NCI-H2196 treated with DMSO at 0.1 percent for 48 hours (cell line): ENCODE results near the gene GJB3.
"Not testable (repeated sequence)": the region's sequence is repeated elsewhere in the genome, so short reads cannot be mapped to it uniquely, and the experiment has no call there.

Source experiments
- DNase-seq: peaks from one replicate; lab custom pipeline; 2025; ENCODE audit not compliant: unreplicated experiment; lab: John Stamatoyannopoulos, UW

GJB3 gene

DNA sequence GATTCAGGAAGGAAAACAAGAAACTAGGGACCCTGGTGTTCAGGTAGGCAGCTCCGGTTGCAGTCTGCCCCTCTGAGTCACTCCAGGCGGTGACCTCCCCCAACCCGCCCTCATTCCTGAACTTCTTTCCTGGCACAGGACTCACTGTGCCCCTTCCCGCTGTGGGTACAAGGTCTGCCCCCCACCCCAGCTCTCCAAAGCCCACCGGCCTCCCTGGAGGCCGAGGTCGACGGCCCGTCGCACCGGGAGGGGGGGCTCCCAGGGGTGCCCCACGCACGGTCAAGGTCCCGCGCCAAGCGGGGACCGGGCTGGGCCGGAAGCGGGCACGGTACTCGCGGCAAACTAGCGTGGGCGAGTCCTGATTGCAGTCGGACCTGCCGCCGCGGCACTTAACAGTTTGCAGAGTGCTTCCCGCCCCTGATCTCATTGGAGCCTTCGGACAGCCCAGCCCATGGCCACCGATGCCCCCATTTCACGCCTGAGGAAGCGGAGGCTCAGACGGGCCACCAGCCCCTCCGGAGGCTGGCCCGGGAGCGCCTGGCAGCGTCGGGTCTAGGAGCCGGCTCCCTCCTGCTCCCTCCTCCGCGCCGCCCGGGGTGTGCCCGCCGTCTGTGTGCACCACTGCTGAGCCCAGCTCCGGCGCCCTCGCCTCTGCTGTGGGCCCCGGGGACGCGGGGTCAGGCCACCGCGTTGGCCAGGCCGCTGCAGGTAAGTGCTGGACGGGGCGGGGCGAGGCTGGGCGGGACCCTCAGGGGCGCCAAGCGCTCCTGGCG lies at the start of gene GJB3:
GJB3 (plus strand) TSS at position 144 of the 773 bp plus-strand sequence. CDS start 3,549 bp downstream, outside the sequence.
- no peak for DNase-seq

GRCh38 chr1:34732831-34733230 lies 48.2 kb upstream of the GJB3 start:
- DNase-seq = not testable (repeated sequence)

- DNase-seq = no peak
Observed at GRCh38 chr1:34736692-34737091, 44.3 kb upstream of the GJB3 start.

DNA sequence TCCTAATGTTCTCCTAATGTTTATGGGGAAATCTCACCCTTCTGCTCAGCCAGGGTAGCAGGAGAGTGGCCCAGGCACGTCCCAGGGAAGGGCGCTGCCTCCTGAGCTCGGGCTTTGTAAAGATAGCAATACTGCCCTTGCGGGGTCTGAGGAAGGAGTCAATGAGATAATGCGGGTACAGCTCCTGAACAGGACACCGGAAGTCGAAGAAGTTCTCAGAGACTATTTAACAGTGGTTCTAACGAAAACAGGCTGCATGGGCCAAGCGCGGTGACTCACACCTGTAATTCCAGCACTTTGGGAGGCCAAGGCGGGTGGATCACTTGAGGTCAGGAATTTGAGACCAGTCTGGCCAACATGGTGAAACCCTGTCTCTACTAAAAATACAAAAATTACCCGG lies 43.8 kb upstream of the GJB3 start:
- DNase-seq = not testable (repeated sequence)

DNA sequence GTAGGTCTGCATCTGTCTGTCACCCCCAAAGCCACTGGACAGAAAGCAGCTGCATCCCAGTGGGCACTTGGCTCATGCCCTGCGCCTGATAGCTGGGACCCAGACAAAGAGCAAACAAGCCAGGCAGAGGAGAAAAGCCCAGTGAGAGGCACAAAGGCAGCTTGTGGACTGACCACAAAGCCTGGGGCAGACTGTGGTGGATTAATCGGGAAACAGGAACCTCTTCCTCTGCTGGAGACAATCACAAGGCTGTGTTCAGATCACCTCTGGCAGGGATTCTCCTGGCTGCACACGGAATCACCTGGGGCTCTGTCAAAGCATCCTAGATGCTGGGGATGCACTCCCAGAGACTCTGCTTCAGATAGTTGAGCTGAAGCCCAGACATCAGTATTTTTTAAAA lies 41.4 kb upstream of the GJB3 start:
- no peak for DNase-seq

DNA sequence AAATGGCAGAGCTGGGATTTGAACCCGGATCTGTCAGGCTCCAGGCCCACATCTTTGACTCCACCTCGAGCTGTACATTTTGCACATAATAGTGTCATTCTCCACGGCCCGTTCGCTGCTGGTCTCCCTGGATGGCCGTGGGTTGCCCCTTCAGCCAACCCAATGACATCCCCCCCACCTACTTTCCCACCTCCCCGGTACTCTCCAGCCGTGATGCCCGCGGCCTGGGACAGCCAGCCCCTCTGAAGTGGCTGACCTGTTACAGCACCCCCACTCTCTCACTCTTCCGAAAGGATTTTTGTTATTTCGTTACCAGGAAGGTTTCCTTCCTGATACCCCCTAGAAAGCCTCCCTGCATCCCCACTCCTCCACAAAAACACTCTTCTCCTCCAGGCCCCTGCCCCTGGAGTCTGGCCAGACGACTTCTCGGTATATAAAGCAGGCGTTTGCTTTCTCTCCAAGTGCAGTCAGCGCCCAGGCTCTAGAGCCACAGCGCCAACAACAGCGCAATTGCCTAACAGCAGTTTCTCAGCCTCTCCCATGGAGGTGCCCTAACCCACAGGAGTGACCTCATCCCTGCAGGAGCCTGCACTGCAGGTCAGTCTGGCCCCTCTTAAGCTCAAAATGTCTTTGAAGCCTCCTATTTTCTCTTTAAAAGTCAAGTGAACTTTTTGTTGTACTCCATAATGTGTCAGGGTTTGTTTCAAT lies 40.7 kb upstream of the GJB3 start:
- no peak for DNase-seq

- peak; percentile 39 for DNase-seq
Observed at GRCh38 chr1:34742667-34743270, 38.2 kb upstream of the GJB3 start.

GRCh38 chr1:34743775-34744174 lies 37.2 kb upstream of the GJB3 start:
- no peak for DNase-seq

GRCh38 chr1:34744851-34745250 lies 36.2 kb upstream of the GJB3 start:
- DNase-seq = no peak

DNA sequence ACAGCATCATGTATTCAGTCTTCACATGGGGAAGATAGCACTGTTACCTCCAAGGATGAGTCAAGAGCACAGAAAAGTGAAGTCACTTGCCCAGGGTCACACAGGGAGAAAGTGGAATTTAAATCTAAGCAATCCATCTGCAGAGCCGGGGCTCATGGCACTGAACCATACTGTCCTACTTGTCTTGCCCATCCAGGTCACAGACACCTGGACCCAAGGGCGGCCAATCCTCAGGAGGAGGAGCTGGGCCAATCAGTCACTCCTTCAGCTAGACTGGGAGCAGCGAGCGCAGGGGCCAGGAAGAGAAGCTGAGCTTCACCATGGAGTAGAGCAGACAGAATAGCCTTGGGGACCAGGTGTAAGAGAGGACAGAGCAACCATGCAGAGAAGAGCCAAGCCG lies 35.3 kb upstream of the GJB3 start:
- no peak for DNase-seq

DNA sequence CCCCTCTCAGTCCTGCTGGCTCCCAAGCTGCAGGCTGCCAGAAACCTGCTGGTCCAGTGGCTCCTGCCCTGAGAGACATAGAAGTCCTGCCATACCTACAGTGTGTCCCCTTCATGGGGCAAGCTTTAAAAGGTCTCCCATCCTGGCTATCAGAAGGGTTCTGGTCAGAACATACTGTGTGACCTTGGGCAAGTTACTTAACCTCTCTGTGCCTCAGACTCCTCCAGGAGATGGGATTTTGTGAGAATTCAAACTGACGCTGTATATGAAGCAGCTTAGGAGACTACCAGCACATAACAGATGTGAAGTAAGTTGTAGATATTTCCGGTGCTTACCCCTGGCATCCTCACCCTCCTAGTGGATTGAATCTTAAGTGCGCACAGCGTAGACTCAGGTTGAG lies 34.9 kb upstream of the GJB3 start:
- DNase-seq = no peak

DNA sequence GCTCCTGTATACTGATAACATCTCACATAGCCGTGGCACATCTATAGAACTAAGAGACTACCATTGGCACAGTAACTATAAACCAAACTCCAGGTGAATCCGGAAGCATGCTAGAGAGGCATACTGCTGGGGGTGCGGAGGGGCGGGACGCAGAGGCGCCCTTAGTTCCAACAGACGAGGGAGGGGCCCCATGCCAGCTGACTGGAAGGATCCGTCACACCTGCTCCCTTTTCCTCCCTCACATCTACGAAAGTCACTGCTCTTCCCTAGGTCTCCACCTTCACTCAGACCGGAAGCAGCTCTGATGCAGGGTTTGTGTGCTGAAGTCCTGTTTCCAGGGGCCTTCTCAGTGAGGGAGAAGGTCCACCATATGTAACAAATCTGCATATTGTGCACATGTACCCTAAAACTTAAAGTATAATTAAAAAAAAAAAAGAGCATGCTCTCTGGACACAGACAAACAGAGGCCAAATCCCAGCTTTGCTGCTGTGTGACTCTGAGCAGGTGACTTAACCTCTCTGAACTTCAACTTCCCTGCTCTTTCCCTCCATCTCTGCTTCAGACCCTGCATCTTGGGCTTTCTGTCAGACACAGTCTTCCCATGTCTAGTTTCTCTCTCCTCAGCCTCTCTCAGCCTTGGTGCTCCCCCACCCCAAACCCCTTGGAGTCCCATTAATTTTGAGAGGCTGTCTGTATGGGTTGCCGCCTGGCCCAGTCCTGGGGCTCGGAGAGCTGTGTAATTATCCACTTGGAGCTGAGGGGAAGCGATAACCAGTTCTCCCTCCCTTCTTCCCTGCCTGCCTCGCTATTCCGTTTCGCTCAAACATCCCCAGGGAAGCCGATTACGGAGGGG lies 34.0 kb upstream of the GJB3 start:
- no peak for DNase-seq

- DNase-seq = no peak
Observed at GRCh38 chr1:34747638-34747941, 33.4 kb upstream of the GJB3 start.

- no peak for DNase-seq
Observed at GRCh38 chr1:34749992-34750391, 31.0 kb upstream of the GJB3 start.

GRCh38 chr1:34750610-34751009 lies 30.4 kb upstream of the GJB3 start:
- no peak for DNase-seq

DNA sequence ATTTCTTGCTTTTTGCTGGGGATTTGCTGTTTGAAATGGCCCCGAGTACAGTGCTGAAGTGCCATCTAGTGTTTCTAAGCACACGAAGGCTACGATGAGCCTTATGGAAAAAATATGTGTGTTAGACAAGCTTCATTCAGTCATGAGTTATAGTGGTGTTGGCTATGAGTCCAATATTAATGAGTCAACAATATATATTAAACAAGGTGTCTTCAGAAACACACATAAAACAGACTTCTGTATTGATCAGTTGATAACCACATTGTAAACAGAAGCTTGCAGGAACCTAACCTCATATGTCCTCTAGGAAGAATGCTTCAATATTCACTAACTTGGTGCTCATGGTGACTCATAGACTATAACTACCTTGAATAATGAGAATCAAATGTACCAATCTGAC lies 27.9 kb upstream of the GJB3 start:
- DNase-seq = no peak

- DNase-seq = no peak
Observed at GRCh38 chr1:34754964-34755637, 25.9 kb upstream of the GJB3 start, which contains the start of gene GJB5. Gene GJB5 (plus strand): TSS chr1:34755047. CDS start chr1:34757331, 2,284 bp downstream.

DNA sequence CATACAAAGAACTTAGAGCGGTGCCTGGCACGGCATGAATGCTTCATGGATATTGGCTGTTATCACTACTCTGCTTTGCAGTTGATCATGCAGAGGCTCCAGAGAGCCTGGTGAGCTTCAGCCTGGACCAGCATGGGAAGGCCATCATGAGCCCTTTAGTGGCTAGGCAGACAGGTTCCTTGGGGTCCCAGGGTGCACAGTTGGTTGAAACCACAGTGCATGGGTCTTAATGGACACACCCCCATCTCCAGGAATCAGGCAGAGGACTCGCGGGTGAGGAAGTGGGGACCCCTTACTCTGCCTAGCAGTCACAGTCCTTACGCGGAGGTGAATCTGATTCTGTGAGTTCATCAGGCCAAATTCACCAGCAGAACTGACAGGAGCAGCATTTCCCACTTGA lies 25.1 kb upstream of the GJB3 start:
- DNase-seq = no peak

- no peak for DNase-seq
Observed at GRCh38 chr1:34757386-34757785, 23.6 kb upstream of the GJB3 start.

DNA sequence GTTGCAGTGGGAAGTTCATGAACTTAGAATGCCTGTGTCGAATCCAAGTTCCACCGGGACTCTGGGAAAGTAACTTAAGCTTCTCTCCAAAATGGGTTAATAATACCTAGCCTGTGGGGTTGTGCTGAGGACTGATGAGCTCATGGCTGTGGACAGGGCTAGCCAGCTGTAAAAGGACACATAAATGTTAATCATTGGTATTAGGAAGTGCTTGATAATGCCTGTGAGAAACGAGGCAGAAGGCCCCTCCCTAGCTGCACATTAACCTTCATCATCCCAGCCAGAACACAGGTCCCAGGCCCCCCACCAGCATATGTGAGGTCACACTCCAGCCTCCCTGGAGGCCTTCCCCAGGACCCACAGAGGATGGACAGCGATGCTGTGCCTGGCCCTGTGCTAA lies 22.3 kb upstream of the GJB3 start:
- DNase-seq = no peak
